ENCODE measurements around the gene FCHSD2. TPM values are rescaled to one million over a fixed set of nuclear protein-coding genes. Genes with fewer than 3 reads are reported as not detected.

FCHSD2 gene
- total RNA-seq (10 to 100 TPM; 41.0 to 41.6 TPM), polyA plus RNA-seq (10 to 100 TPM; 14.7 to 24.2 TPM)
- long read RNA-seq, donor 1, partial matches to known transcripts = 6 of 8 reads
- long read RNA-seq, donor 1, other reads (novel, unspliced or antisense) = 0 of 8 reads
- long read RNA-seq, donor 2 = 0 reads
- long read RNA-seq, donor 3, partial matches to known transcripts = 0 of 1 reads
- long read RNA-seq, donor 3, other reads (novel, unspliced or antisense) = 0 of 1 reads
- long read RNA-seq, donor 4, partial matches to known transcripts = 0 of 1 reads
- long read RNA-seq, donor 4, other reads (novel, unspliced or antisense) = 0 of 1 reads
- long read RNA-seq, donor 5, partial matches to known transcripts = 10 of 11 reads
- long read RNA-seq, donor 5, other reads (novel, unspliced or antisense) = 0 of 11 reads

GRCh38 chr11:73142128-73142377 lies at the start of gene FCHSD2:
TSS of gene FCHSD2 (minus strand) at chr11:73142318. CDS start at chr11:73141877, 441 bp downstream.
- ATAC-seq (ENCODE audit: insufficient read depth, low FRiP score) = no peak
- 0 to 1% methylated on average over 3 to 35 of the region's 35 CpGs for WGBS, 2 donors
- H3K27ac ChIP-seq (ENCODE audit: low read depth in 1 of 2, low read length in 1 of 2) = peak within 1 kb of the TSS; percentile 90 to 97
- H3K9ac ChIP-seq (ENCODE audit: insufficient read depth in 1 of 2, low read length in 2 of 2) = peak within 1 kb of the TSS; percentile 66 to 78
- H3K4me1 ChIP-seq (ENCODE audit: control insufficient read depth in 5 of 5, insufficient read depth in 5 of 5, low read length in 5 of 5) = peaks cover 3 to 21% (median 10%) of the 10 kb centered on the region in 5 donors
- H3K36me3 ChIP-seq (ENCODE audit: control insufficient read depth in 4 of 4, insufficient read depth in 4 of 4, low read length in 4 of 4) = peaks cover 0 to 15% (median 1%) of the 10 kb centered on the region in 4 donors
- H3K9me3 ChIP-seq (ENCODE audit: control insufficient read depth in 4 of 4, insufficient read depth in 3 of 4, low read length in 3 of 4) = peaks cover 0 to 3% (median 0%) of the 10 kb centered on the region in 4 donors
- TF ChIP-seq CTCF (IDR thresholded peaks at IDR 0.05; ENCODE audit: control extremely low read depth, extremely low read depth) = no peak
- no peak for DNase-seq
- H3K4me3 ChIP-seq = peak within 1 kb of the TSS; percentile 61
- H3K27me3 ChIP-seq (ENCODE audit: control insufficient read depth in 3 of 3, insufficient read depth in 3 of 3, low read length in 2 of 3) = no peaks in the 10 kb centered on the region

GRCh38 chr11:73191151-73191550 lies 49.0 kb upstream of the FCHSD2 start:
- H3K4me1 ChIP-seq (ENCODE audit: control insufficient read depth in 5 of 5, insufficient read depth in 5 of 5, low read length in 5 of 5) = peaks cover 0 to 8% (median 0%) of the 10 kb centered on the region in 5 donors
- ATAC-seq (ENCODE audit: insufficient read depth, low FRiP score) = no peak
- TF ChIP-seq CTCF (IDR thresholded peaks at IDR 0.05; ENCODE audit: control extremely low read depth, extremely low read depth) = no peak
- no peak overlapping the region for H3K4me3 ChIP-seq
- no peak overlapping the region for H3K27ac ChIP-seq (ENCODE audit: low read depth in 1 of 2, low read length in 1 of 2)
- no peaks in the 10 kb centered on the region for H3K27me3 ChIP-seq (ENCODE audit: control insufficient read depth in 3 of 3, insufficient read depth in 3 of 3, low read length in 2 of 3)
- no peaks in the 10 kb centered on the region for H3K9me3 ChIP-seq (ENCODE audit: control insufficient read depth in 4 of 4, insufficient read depth in 3 of 4, low read length in 3 of 4)
- H3K9ac ChIP-seq (ENCODE audit: insufficient read depth in 1 of 2, low read length in 2 of 2) = no peak overlapping the region
- WGBS, 2 donors = 74 to 83% methylated on average over 6 of the region's 6 CpGs
- no peak for DNase-seq
- no peaks in the 10 kb centered on the region for H3K36me3 ChIP-seq (ENCODE audit: control insufficient read depth in 4 of 4, insufficient read depth in 4 of 4, low read length in 4 of 4)

- TF ChIP-seq CTCF (IDR thresholded peaks at IDR 0.05; ENCODE audit: control extremely low read depth, extremely low read depth) = no peak
- 96 to 98% methylated on average over 3 of the region's 3 CpGs for WGBS, 2 donors
Observed at GRCh38 chr11:73190557-73190885, 48.4 kb upstream of the FCHSD2 start.

More at GRCh38 chr11:73190557-73190885, 48.4 kb upstream of the FCHSD2 start:
- H3K36me3 ChIP-seq (ENCODE audit: control insufficient read depth in 4 of 4, insufficient read depth in 4 of 4, low read length in 4 of 4) = no peaks in the 10 kb centered on the region
- H3K27me3 ChIP-seq (ENCODE audit: control insufficient read depth in 3 of 3, insufficient read depth in 3 of 3, low read length in 2 of 3) = no peaks in the 10 kb centered on the region
- no peak for DNase-seq
- H3K9me3 ChIP-seq (ENCODE audit: control insufficient read depth in 4 of 4, insufficient read depth in 3 of 4, low read length in 3 of 4) = no peaks in the 10 kb centered on the region
- no peak for ATAC-seq (ENCODE audit: insufficient read depth, low FRiP score)
- H3K27ac ChIP-seq (ENCODE audit: low read depth in 1 of 2, low read length in 1 of 2) = no peak overlapping the region
- no peak overlapping the region for H3K4me3 ChIP-seq
- no peak overlapping the region for H3K9ac ChIP-seq (ENCODE audit: insufficient read depth in 1 of 2, low read length in 2 of 2)
- H3K4me1 ChIP-seq (ENCODE audit: control insufficient read depth in 5 of 5, insufficient read depth in 5 of 5, low read length in 5 of 5) = peaks cover 0 to 9% (median 0%) of the 10 kb centered on the region in 5 donors
